ENCODE measurements around the gene UBA5. TPM values are rescaled to one million over a fixed set of nuclear protein-coding genes. Genes with fewer than 3 reads are reported as not detected.
"Not testable (repeated sequence)": the region's sequence is repeated elsewhere in the genome, so short reads cannot be mapped to it uniquely, and the experiment has no call there.

The UBA5 gene
- 10 to 100 TPM; 23.3 to 35.0 (median 29.0) TPM for total RNA-seq

- peak within 1 kb of the TSS; percentile 90 for H3K4me3 ChIP-seq (ENCODE audit: low read depth, poor library complexity, severe bottlenecking)
- intact Hi-C loops (cut with DNase I; ENCODE audit: low total_unique reads) = no loop called here
- TF ChIP-seq CTCF (IDR thresholded peaks at IDR 0.05) = no peak
- TF ChIP-seq POLR2A (IDR thresholded peaks at IDR 0.05) = no peak
- WGBS, 2 donors = 0% methylated on average over 34 to 64 of the region's 64 CpGs
- DNase-seq (ENCODE audit: low spot score in 2 of 2) = peak; percentile 46 to 93
Observed at GRCh38 chr3:132660052-132660810, at the start of gene UBA5. Gene UBA5 (plus strand): TSS chr3:132660329. CDS start chr3:132660538, 209 bp downstream.

DNA sequence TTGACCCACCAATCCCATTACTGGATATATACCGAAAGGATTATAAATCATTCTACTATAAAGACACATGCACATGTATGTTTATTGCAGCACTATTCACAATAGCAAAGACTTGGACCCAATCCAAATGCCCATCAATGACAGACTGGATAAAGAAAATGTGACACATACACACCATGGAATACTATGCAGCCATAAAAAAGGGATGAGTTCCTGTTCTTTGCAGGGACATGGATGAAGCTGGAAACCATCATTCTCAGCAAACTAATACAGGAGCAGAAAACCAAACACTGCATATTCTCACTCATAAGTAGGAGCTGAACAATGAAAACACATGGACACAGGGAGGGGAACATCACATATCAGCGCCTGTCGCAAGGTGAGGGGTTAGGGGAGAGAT is 44.8 kb upstream of the UBA5 start:
- H3K4me3 ChIP-seq (ENCODE audit: low read depth, poor library complexity, severe bottlenecking); intact Hi-C loops (cut with DNase I; ENCODE audit: low total_unique reads); DNase-seq (ENCODE audit: low spot score in 2 of 2): not testable (repeated sequence)
- 90 to 93% methylated on average over 3 of the region's 3 CpGs for WGBS, 2 donors

- WGBS, 2 donors = 21 to 23% methylated on average over 3 of the region's 3 CpGs
- no peak for DNase-seq (ENCODE audit: low spot score in 2 of 2)
- TF ChIP-seq POLR2A (IDR thresholded peaks at IDR 0.05) (no peak), CTCF (IDR thresholded peaks at IDR 0.05) (no peak)
- intact Hi-C loops (cut with DNase I; ENCODE audit: low total_unique reads) = no loop called here
- no peak overlapping the region for H3K4me3 ChIP-seq (ENCODE audit: low read depth, poor library complexity, severe bottlenecking)
Observed at GRCh38 chr3:132615881-132616280, 44.2 kb upstream of the UBA5 start.

DNA sequence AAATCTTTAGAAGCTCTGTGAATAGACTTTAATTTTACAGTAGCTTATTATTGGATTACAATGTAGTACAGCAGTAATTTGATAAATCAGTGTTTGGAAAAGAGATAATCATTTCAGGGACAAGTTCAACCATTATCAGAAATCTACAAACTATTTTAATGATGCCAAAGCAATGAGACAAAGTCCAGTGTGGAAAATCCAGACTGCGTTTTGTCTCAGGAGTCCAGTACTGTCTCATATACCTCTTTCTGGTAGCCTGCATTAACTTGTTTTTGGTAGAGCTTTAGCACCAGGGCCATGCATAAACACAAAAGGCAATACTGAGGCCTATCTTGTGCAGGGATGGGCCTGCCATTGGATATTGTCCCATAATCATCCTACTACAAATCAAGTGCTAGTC is 43.3 kb upstream of the UBA5 start:
- H3K4me3 ChIP-seq (ENCODE audit: low read depth, poor library complexity, severe bottlenecking) = no peak overlapping the region
- no peak for DNase-seq (ENCODE audit: low spot score in 2 of 2)
- no peak for TF ChIP-seq POLR2A (IDR thresholded peaks at IDR 0.05)
- TF ChIP-seq CTCF (IDR thresholded peaks at IDR 0.05) = no peak
- intact Hi-C loops (cut with DNase I; ENCODE audit: low total_unique reads) = no loop called here
- WGBS, 2 donors = 94 to 96% methylated on average over 1 of the region's 1 CpG

DNA sequence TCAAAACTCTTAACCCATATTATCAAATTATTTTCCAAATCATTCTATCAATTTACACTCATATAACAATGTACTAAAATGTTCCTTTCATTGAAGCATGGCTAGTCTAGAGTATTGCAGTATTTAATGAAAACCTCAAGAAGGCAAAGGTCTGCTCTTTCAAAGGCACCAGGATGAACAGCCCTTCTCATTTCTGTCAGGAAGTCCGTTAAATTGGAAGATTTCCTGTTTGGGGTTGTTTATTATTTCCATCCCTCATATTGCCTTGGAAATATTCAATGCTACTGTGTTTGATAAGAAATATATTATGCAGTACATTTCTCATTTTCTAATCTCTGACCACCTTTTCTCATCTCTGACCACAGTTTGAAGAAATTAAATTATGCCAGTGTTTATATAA is 38.0 kb upstream of the UBA5 start:
- TF ChIP-seq POLR2A (IDR thresholded peaks at IDR 0.05) (no peak), CTCF (IDR thresholded peaks at IDR 0.05) (no peak)
- no peak for DNase-seq (ENCODE audit: low spot score in 2 of 2)
- WGBS, 2 donors = 55 to 64% methylated on average over 1 of the region's 1 CpG
- H3K4me3 ChIP-seq (ENCODE audit: low read depth, poor library complexity, severe bottlenecking) = no peak overlapping the region
- intact Hi-C loops (cut with DNase I; ENCODE audit: low total_unique reads) = loop anchor here (10.0 kb wide), 1 partner anchor 77 kb away; no protein-coding TSS in a partner anchor

DNA sequence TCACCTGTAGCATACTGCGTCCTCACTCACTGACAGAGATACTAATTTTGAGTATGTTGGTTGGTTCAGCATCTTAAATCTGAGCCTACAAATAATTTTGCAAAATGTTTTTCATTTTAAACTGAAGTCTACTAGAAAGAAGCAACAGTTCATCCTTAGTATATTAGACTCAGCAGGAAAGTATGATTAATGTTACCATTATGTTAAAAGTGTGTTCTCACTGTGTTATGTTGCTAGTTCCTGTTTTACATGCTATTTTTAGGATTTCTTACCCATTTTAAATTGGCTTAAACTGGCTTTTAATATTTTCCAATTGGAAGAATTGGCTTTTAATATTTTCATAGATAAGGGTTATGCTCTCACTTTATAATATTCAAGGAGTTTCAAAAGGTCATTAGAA is 37.4 kb upstream of the UBA5 start:
- no peak overlapping the region for H3K4me3 ChIP-seq (ENCODE audit: low read depth, poor library complexity, severe bottlenecking)
- intact Hi-C loops (cut with DNase I; ENCODE audit: low total_unique reads) = loop anchor here (10.0 kb wide), 1 partner anchor 78 kb away; no protein-coding TSS in a partner anchor
- WGBS, 2 donors = 84 to 91% methylated on average over 1 of the region's 1 CpG

More for the DNA sequence above, 37.4 kb upstream of the UBA5 start:
- DNase-seq (ENCODE audit: low spot score in 2 of 2) = no peak
- TF ChIP-seq POLR2A (IDR thresholded peaks at IDR 0.05) = no peak
- no peak for TF ChIP-seq CTCF (IDR thresholded peaks at IDR 0.05)
